Heart left ventricle (tissue), 16 donors: Measurements from ENCODE around the gene CD200R1. TPM values are rescaled to one million over a fixed set of nuclear protein-coding genes. Genes with fewer than 3 reads are reported as not detected.

ENCODE experiments used
- ATAC-seq, 4 donors: fragments of 200-7000 bp; cut with Tn5 transposase; one replicate each; pipeline ENCODE4 v1.9.1; 2020 to 2022; ENCODE audit warnings: moderate library complexity in 4 of 4, mild to moderate bottlenecking in 3 of 4, moderate number of reproducible peaks in 1 of 4
- DNase-seq, 5 donors: peaks; one replicate each; pipeline ENCODE4 v3.0.0-alpha.2; 2020
- H3K27ac ChIP-seq, 12 donors: fragments of 200-600 bp; sonication (generic) in 4 of 12; one replicate each; pipeline versions ENCODE4 v1.5.0 to v1.8.0; 2016 to 2022; ENCODE audit warnings: mild to moderate bottlenecking in 2 of 12
- H3K27me3 ChIP-seq, 9 donors: fragments of 200-600 bp; sonication (generic) in 2 of 9; one replicate each; pipeline versions ENCODE4 v1.5.1 to v1.8.0; 2016 to 2022; ENCODE audit warnings: mild to moderate bottlenecking in 3 of 9
- H3K36me3 ChIP-seq, 9 donors: fragments of 200-600 bp; sonication (generic) in 2 of 9; one replicate each; pipeline versions ENCODE4 v1.5.0 to v1.8.0; 2018 to 2022; ENCODE audit warnings: mild to moderate bottlenecking in 2 of 9
- H3K4me1 ChIP-seq, 12 donors: fragments of 200-600 bp; sonication (generic) in 4 of 12; one replicate each; pipeline versions ENCODE4 v1.5.0 to v1.8.0; 2016 to 2022; ENCODE audit warnings: mild to moderate bottlenecking in 3 of 12
- H3K4me3 ChIP-seq, 12 donors: fragments of 200-600 bp; sonication (generic) in 4 of 12; one replicate each; pipeline versions ENCODE4 v1.5.0 to v1.8.0; 2017 to 2022; ENCODE audit warnings: mild to moderate bottlenecking in 9 of 12, moderate library complexity in 4 of 12
- H3K9me3 ChIP-seq, 12 donors: fragments of 200-600 bp; sonication (generic) in 4 of 12; one replicate each; pipeline versions ENCODE4 v1.5.0 to v1.8.0; 2016 to 2022; ENCODE audit warnings: mild to moderate bottlenecking in 1 of 12
- CTCF ChIP-seq, 12 donors: fragments of 200-600 bp; sonication (generic) in 4 of 12; IDR thresholded peaks; one replicate each; pipeline versions ENCODE4 v1.5.0 to v1.8.0; 2018 to 2022; ENCODE audit warnings: antibody characterized with exemption in 12 of 12, mild to moderate bottlenecking in 5 of 12
- POLR2A ChIP-seq, 2 donors: fragments of 450-650 bp; IDR thresholded peaks; one replicate each; pipeline ENCODE4 v1.6.1; 2017; ENCODE audit warnings: antibody characterized with exemption in 2 of 2, mild to moderate bottlenecking in 2 of 2, moderate library complexity in 2 of 2
- WGBS, 4 donors: extraction: QIAGEN DNeasy Blood & Tissue Kit in 2 of 4; methylation state at CpG; one replicate each; pipeline versions ENCODE4 v1.1.5 to v1.1.7; 2013 to 2018; 5-methylcytosine and 5-hydroxymethylcytosine counted together
- intact Hi-C, 10 donors: fragments of 100-400 bp; cut with DNase I; formaldehyde crosslinking; loops; one replicate each; pipeline versions ENCODE4 v1.11.1 to v1.14.2; 2022
- polyA plus RNA-seq, 2 donors: library from polyadenylated mRNA; stranded (reverse); fragments of 200-250 nt; gene quantifications; one replicate each; pipeline ENCODE4 v1.2.3, GENCODE V29; 2013
- total RNA-seq, 9 donors: library from RNA; depleted of rRNA in 2 of 9; stranded (reverse); fragments of >200 nt in 2 of 9; fragmentation: NEBNext Ultra II Directional in 3 of 9; extraction: Animal tissue kit (Norgen Biotek cat#: 25700) in 3 of 9; gene quantifications; one replicate each; pipeline versions ENCODE4 v1.1.0 to v1.2.4, GENCODE V29; 2016 to 2023
- donor health status: ischemic (EF 13 %, LVEDD 7.1; RV severe dilation, severe dysfunction).
- donor health status: healthy with polysubstance abuse.
- donor health status: DM: no; HTN: yes; CAD: no.
- donor health status: DM: no; HTN: no; CAD: no.
- donor health status: ischemic (EF 25% LVEDD 6.9; RV normal size, moderate dysfunction).
- donor health status: ischemic (EF 25% LVEDD 5.7; RV mildly dilated, moderate dysfunction).
- donor health status: healthy.
- donor health status: DM: yes; HTN: yes; CAD: no.
- donor health status: ischemic (EF 35%, LVEDD 5.7; RV mildly dilated, moderate dysfunction).
- donor health status: nonischemic (EF 11% LVEDD 7.7; RV severe dilation, severe dysfunction).
- donor health status: DM: yes; HTN: yes; CAD: no.
- donor health status: PGD.
- donor health status: ischemic (EF 29% LVEDD 5.4; RV normal size, mild dysfunction).
- donor health status: nonischemic (EF 23%, LVEDD 6.1; RV moderate dilation, normal function).

The CD200R1 gene
- total and polyA plus RNA-seq, 11 donors = 0.08 to 4.6 (median 0.69) TPM

DNA sequence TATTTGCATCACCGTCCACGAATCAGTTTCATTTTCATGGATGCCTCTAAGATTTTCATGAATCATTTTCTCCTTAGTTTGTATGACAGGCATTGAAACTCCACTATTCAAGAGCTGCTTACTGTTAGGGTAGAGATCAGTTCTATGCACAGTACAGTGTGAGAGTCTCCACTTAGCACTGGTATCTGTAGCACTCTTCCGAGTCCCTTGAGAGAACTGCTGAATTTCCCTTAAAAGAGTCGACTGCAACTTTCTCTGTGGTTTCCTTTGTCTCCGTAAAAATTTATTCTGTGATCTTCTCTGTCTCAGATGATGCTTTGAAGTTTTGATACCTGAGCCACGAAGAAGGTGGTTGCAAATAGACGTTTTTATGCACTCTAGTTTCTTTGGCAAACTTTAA lies 30.7 kb upstream of the CD200R1 start:
- WGBS, 4 donors = 78 to 83% (median 79%) methylated on average over 7 of the region's 7 CpGs
- no peak for TF ChIP-seq POLR2A (IDR thresholded peaks at IDR 0.05)
- no peak for TF ChIP-seq CTCF (IDR thresholded peaks at IDR 0.05)
- no peak overlapping the region for H3K4me3 ChIP-seq
- peak overlapping the region in 1 of 12 donors; percentile 46 for H3K27ac ChIP-seq
- intact Hi-C loops = no loop called here
- H3K9me3 ChIP-seq = no peaks in the 10 kb centered on the region
- DNase-seq (no peak), ATAC-seq (no peak)
- H3K4me1 ChIP-seq = peaks cover 0 to 5% (median 0%) of the 10 kb centered on the region in 12 donors
- peaks cover 2 to 100% (median 100%) of the 10 kb centered on the region in 9 donors for H3K36me3 ChIP-seq
- H3K27me3 ChIP-seq = no peaks in the 10 kb centered on the region

- TF ChIP-seq CTCF (IDR thresholded peaks at IDR 0.05) (no peak), POLR2A (IDR thresholded peaks at IDR 0.05) (no peak)
- Histone ChIP-seq H3K9me3 (no peaks in the 10 kb centered on the region), H3K4me1 (peaks cover 0 to 5% (median 0%) of the 10 kb centered on the region in 12 donors), H3K27ac (no peak overlapping the region), H3K36me3 (peaks cover 2 to 100% (median 99%) of the 10 kb centered on the region in 9 donors), H3K27me3 (no peaks in the 10 kb centered on the region), H3K4me3 (no peak overlapping the region)
- intact Hi-C loops = no loop called here
- ATAC-seq = peak in 2 of 4 donors; percentile 20 to 38
- no peak for DNase-seq
Observed at GRCh38 chr3:113002679-113003078, 27.8 kb upstream of the CD200R1 start.

GRCh38 chr3:113002037-113002436 lies 27.1 kb upstream of the CD200R1 start:
- H3K36me3 ChIP-seq = peaks cover 2 to 100% (median 98%) of the 10 kb centered on the region in 9 donors
- no peaks in the 10 kb centered on the region for H3K9me3 ChIP-seq
- DNase-seq (no peak), ATAC-seq (no peak)
- H3K27ac ChIP-seq = no peak overlapping the region
- no peak overlapping the region for H3K4me3 ChIP-seq
- TF ChIP-seq POLR2A (IDR thresholded peaks at IDR 0.05) (no peak), CTCF (IDR thresholded peaks at IDR 0.05) (no peak)
- H3K4me1 ChIP-seq = peaks cover 0 to 5% (median 0%) of the 10 kb centered on the region in 12 donors
- H3K27me3 ChIP-seq = no peaks in the 10 kb centered on the region
- intact Hi-C loops = no loop called here

DNA sequence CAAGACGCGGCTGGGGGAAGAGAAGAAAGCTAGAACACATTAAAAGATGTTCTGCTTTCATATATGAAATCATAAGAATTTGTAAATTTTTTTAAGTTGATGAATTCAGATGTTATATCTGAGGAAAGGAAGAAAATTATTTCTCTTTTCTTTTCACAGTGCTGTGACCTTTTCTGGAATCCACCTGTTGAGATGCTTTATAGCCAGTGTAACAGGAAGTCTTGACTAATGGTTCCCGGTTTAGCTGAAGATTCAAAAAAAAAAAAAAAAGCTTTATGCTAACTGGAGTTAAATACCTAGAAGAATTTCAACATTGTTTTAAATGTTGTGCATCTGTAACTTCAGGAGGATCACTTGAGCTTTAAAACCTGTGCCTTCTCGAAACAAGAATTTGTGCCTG lies 25.8 kb upstream of the CD200R1 start:
- 80 to 86% (median 84%) methylated on average over 4 of the region's 4 CpGs for WGBS, 4 donors
- Histone ChIP-seq H3K27me3 (no peaks in the 10 kb centered on the region), H3K4me3 (no peak overlapping the region), H3K9me3 (no peaks in the 10 kb centered on the region), H3K27ac (no peak overlapping the region), H3K4me1 (no peaks in the 10 kb centered on the region), H3K36me3 (peaks cover 2 to 100% (median 94%) of the 10 kb centered on the region in 9 donors)
- DNase-seq = no peak
- ATAC-seq = no peak
- TF ChIP-seq POLR2A (IDR thresholded peaks at IDR 0.05) (no peak), CTCF (IDR thresholded peaks at IDR 0.05) (no peak)
- intact Hi-C loops = no loop called here
